GM12865 (cell line): ENCODE measurements around the gene UBP1.

Experiments
- DNase-seq: peaks from one replicate; pipeline ENCODE4 v3.0.0; 2010; ENCODE audit warnings: low read depth
- H3K4me3 ChIP-seq: 2 replicates; pipeline ENCODE4 v1.5.1; 2011; ENCODE audit warnings: mild to moderate bottlenecking, low read depth, low read length, control low read depth
- TF ChIP-seq, protein P1 (sequence below): IDR thresholded peaks from 2 replicates; pipeline ENCODE4 v1.5.1; 2011; ENCODE audit warnings: low read length, control low read depth, low read depth, inconsistent platforms; ENCODE audit not compliant: insufficient read depth; ENCODE audit errors: missing control alignments

The UBP1 gene

GRCh38 chr3:33442190-33442589 is 2.0 kb upstream of the UBP1 start:
- TF ChIP-seq, protein P1, sequence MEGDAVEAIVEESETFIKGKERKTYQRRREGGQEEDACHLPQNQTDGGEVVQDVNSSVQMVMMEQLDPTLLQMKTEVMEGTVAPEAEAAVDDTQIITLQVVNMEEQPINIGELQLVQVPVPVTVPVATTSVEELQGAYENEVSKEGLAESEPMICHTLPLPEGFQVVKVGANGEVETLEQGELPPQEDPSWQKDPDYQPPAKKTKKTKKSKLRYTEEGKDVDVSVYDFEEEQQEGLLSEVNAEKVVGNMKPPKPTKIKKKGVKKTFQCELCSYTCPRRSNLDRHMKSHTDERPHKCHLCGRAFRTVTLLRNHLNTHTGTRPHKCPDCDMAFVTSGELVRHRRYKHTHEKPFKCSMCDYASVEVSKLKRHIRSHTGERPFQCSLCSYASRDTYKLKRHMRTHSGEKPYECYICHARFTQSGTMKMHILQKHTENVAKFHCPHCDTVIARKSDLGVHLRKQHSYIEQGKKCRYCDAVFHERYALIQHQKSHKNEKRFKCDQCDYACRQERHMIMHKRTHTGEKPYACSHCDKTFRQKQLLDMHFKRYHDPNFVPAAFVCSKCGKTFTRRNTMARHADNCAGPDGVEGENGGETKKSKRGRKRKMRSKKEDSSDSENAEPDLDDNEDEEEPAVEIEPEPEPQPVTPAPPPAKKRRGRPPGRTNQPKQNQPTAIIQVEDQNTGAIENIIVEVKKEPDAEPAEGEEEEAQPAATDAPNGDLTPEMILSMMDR: no peak
- no peak overlapping the region for H3K4me3 ChIP-seq
- no peak for DNase-seq

DNA sequence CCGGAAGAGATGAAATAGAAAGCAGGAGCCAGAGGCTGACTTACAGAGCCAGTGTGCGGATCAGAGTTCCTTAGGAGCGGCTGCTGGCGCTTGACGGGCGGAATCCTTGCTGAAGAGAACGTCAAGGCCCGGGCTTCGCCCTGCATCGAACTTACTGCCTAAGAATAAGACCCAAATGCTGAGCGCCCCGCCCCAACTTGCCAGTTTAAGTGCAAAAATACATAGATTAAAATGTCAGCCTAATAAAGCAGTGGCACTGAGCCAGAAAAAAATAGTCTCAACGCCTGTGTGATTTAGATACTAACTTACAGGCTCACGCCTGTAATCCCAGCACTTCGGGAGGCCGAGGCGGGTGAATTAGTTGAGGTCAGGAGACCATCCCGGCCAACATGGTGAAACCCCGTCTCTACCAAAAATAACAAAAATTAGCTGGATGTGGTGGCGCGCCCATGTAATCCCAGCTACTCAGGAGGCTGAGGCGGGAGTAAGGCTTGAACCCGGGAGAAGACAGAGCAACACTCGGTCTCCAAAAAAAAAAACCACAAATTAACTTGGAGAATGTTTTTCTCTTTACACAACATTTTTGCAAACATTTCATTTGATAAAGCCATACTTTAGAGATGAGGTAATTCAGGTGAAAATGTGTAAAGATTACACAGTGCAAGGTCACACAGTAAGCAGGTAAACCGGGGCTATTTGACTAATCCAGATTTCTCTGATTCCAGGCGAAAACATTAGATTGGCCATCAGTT is 1.2 kb upstream of the UBP1 start:
- peak overlapping the region; percentile 99 for H3K4me3 ChIP-seq
- DNase-seq: no peak
- TF ChIP-seq, protein P1: no peak

DNA sequence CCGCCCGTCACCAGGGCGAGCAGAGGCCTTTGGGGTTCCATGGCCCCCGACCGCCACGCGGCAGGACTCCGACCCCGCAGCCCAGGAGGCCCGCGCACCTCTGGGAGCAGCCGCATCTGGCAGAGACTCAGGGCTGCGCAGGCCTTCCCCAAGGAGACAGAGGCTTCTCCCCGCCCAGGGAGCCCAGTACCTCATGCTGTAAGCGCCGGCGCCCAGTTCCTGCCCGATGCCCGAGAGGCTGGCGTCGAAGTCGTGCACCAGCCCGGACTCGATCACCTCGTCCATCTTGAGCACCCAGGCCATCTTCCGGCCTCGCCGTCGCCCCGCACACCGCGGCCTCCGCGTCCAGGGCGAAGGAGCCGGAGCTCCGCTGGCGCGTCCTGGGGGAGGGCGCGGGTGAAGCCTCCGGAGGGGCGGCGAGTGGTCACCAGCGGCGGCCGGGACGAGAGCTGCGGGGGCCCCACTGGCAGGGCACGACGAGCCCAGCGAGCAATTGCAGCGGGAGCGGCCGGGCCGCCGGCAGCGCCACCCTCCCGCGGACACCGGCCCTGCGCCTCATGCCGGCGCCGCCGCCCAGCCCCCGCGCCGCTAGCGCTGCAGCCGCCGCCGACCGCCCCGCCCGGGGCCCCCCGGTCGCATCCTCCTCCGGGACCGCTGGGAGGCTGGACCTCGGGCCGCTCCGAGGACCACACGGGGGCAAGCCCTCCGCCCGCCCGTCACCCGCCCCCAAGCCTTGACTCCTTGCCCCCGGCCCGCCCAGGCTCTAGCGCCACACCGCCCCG is 468 bp downstream of the UBP1 start:
- TF ChIP-seq, protein P1: peak; percentile 22
- H3K4me3 ChIP-seq: peak overlapping the region; percentile 99
- peak; percentile 63 for DNase-seq

- TF ChIP-seq, protein P1: no peak
- DNase-seq: no peak
- peak overlapping the region; percentile 99 for H3K4me3 ChIP-seq
Measured at GRCh38 chr3:33438881-33439545, 1.2 kb downstream of the UBP1 start.

GRCh38 chr3:33438284-33438668 is 1.9 kb downstream of the UBP1 start:
- H3K4me3 ChIP-seq: peak overlapping the region; percentile 99
- TF ChIP-seq, protein P1: no peak
- DNase-seq: peak; percentile 41

DNA sequence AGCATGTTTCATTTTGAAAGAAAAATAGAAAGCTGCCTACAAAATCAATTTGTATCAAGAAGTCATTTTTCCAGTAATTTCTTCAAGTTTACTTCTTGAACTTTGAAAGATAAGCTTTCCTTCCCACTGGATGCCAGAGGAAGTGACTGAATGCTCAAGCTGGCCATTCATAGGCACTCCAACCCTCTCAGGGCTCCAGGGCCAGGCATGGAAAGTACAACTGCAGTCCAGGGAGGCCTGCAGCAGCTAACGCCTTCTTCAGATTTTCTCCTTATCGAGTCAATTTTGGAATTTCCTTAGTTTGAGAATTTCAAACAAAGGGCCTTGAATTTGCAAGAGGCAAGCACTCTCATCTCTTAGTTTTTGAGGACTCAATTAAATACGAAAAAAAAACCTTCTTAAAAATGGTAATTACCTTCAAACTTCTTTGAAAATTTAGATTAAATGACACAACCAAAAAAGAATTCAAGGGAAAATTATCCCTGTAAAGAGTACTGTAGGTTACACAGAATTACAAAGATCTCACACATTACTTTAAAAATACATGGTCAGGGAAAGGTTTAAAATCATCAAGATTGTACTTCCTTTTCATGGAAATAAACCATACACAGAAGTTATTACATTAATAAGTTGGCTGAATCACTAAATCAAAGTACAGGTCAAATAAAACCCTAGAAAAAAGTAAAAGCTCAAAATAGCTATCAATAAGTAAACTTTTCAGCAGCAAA is 2.5 kb downstream of the UBP1 start:
- TF ChIP-seq, protein P1: no peak
- H3K4me3 ChIP-seq: peak overlapping the region; percentile 99
- DNase-seq: peak; percentile 37
